ENCODE results near the gene TRPM5. TPM values are rescaled to one million over a fixed set of nuclear protein-coding genes. Genes with fewer than 3 reads are reported as not detected.

TRPM5 gene
- total and polyA plus RNA-seq, 11 donors: not detected

- no peak for ATAC-seq
- H3K27me3 ChIP-seq: no peaks in the 10 kb centered on the region
Observed at GRCh38 chr11:2475136-2475918, 31.0 kb upstream of the TRPM5 start.

GRCh38 chr11:2474059-2474901 lies 30.0 kb upstream of the TRPM5 start:
- peak in 3 of 5 donors; percentile 65 to 88 (median 66) for DNase-seq
- H3K4me3 ChIP-seq: no peak overlapping the region
- peaks cover 0 to 30% (median 7%) of the 10 kb centered on the region in 12 donors for H3K4me1 ChIP-seq
- no peaks in the 10 kb centered on the region for H3K36me3 ChIP-seq
- peak; percentile 68 to 91 (median 90) for ATAC-seq
- WGBS, 4 donors: 60 to 74% (median 70%) methylated on average over 15 to 19 of the region's 19 CpGs
- H3K27me3 ChIP-seq: no peaks in the 10 kb centered on the region
- no peak for TF ChIP-seq POLR2A (IDR thresholded peaks at IDR 0.05)
- TF ChIP-seq CTCF (IDR thresholded peaks at IDR 0.05): peak in 3 of 12 donors; percentile 21 to 31 (median 23)
- H3K27ac ChIP-seq: peak overlapping the region in 7 of 12 donors; percentile 9 to 80 (median 66)
- intact Hi-C loops (cut with DNase I): loop anchor here in 1 of 10 donors (5.0 kb wide), 1 partner anchor 33 kb away; no protein-coding TSS in a partner anchor
- peaks cover 0 to 2% (median 0%) of the 10 kb centered on the region in 12 donors for H3K9me3 ChIP-seq

More at GRCh38 chr11:2475136-2475918, 31.0 kb upstream of the TRPM5 start:
- Histone ChIP-seq H3K9me3 (peaks cover 0 to 5% (median 0%) of the 10 kb centered on the region in 12 donors), H3K4me1 (peaks cover 0 to 30% (median 7%) of the 10 kb centered on the region in 12 donors), H3K36me3 (no peaks in the 10 kb centered on the region), H3K27ac (peak overlapping the region in 4 of 12 donors; percentile 64 to 80 (median 72)), H3K4me3 (no peak overlapping the region)
- WGBS, 4 donors: 57 to 66% (median 63%) methylated on average over 17 of the region's 17 CpGs
- no peak for TF ChIP-seq CTCF (IDR thresholded peaks at IDR 0.05)
- no peak for TF ChIP-seq POLR2A (IDR thresholded peaks at IDR 0.05)
- intact Hi-C loops (cut with DNase I): loop anchor here in 2 of 10 donors (5.0 kb wide), 1 partner anchor 37 kb away; no protein-coding TSS in a partner anchor
- no peak for DNase-seq

- Histone ChIP-seq H3K36me3 (no peaks in the 10 kb centered on the region), H3K4me3 (no peak overlapping the region), H3K9me3 (no peaks in the 10 kb centered on the region), H3K4me1 (peaks cover 0 to 30% (median 7%) of the 10 kb centered on the region in 12 donors), H3K27ac (peak overlapping the region in 5 of 12 donors; percentile 64 to 80 (median 71)), H3K27me3 (no peaks in the 10 kb centered on the region)
- TF ChIP-seq CTCF (IDR thresholded peaks at IDR 0.05) (no peak), POLR2A (IDR thresholded peaks at IDR 0.05) (no peak)
- 79 to 87% (median 85%) methylated on average over 21 to 27 of the region's 27 CpGs for WGBS, 4 donors
- DNase-seq (peak in 3 of 5 donors; percentile 38 to 59 (median 39)), ATAC-seq (peak; percentile 42 to 47 (median 45))
- intact Hi-C loops (cut with DNase I): loop anchor here in 1 of 10 donors (5.0 kb wide), 1 partner anchor 34 kb away; no protein-coding TSS in a partner anchor
Observed at GRCh38 chr11:2473361-2474058, 29.2 kb upstream of the TRPM5 start.

All from heart left ventricle (tissue), 16 donors.